ENCODE measurements around the gene G2E3. TPM values are rescaled to one million over a fixed set of nuclear protein-coding genes. Genes with fewer than 3 reads are reported as not detected.
"Not testable (repeated sequence)": the region's sequence is repeated elsewhere in the genome, so short reads cannot be mapped to it uniquely, and the experiment has no call there.

The G2E3 gene
- total RNA-seq, 2 experiments from 2014 or later = 34.2 to 35.1 TPM

DNA sequence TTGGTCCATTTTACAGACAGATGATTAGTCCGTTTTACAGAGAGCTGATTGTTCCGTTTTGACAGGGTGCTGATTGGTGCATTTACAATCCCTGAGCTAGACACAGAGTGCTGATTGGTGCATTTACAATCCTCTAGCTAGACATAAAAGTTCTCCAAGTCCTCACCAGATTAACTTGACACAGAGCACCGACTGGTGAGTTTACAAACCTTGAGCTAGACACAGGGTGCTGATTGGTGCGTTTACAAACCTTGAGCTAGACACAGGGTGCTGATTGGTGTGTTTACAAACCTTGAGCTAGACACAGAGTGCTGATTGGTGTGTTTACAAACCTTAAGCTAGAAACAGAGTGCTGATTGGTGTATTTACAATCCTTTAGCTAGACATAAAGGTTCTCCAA lies 12.2 kb upstream of the G2E3 start:
- H3K36me3 Mint-ChIP-seq; H3K4me1 Mint-ChIP-seq; H3K9me3 Mint-ChIP-seq; POLR2A ChIA-PET; H3K27ac Mint-ChIP-seq; DNase-seq; ATAC-seq (ENCODE audit: low read depth); H3K4me3 Mint-ChIP-seq: not testable (repeated sequence)
- peaks cover 30% of the 10 kb centered on the region for H3K27me3 Mint-ChIP-seq

DNA sequence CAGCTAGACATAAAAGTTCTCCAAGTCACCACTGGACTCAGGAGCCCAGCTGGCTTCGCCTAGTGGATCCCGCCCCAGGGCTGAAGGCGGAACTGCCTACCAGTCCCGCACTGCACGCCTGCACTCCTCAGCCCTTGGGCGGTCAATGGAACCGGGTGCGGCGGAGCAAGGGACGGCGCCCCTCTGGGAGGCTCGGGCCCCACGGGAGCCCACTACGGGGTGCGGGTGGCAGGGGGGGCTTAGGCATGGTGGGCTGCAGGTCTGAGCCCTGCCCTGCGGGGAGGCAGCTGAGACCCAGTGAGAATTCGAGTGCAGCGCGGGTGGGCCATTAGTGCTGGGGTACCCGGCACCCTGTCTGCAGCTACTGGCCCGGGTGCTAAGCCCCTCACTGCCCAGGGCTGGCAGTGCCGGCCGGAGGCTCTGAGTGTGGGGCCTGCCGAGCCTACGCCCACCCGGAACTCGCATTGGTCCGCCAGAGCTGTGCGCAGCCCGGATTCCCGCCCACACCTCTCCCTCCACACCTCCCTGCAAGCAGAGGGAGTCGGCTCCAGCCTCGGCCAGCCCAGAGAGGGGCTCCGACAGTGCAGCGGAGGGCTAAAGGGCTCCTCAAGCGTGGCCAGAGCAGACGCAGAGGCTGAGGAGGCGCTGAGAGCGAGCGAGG lies 11.4 kb upstream of the G2E3 start:
- Mint-ChIP-seq H3K4me3 (no peak overlapping the region), H3K27me3 (peaks cover 30% of the 10 kb centered on the region), H3K9me3 (no peaks in the 10 kb centered on the region), H3K36me3 (no peaks in the 10 kb centered on the region), H3K4me1 (no peaks in the 10 kb centered on the region), H3K27ac (no peak overlapping the region)
- DNase-seq (no peak), ATAC-seq (ENCODE audit: low read depth) (no peak)
- POLR2A ChIA-PET = interaction anchor here (0.6 kb wide), 1 partner anchor 26 kb away, joined by 3 read pairs; no protein-coding TSS in a partner anchor

DNA sequence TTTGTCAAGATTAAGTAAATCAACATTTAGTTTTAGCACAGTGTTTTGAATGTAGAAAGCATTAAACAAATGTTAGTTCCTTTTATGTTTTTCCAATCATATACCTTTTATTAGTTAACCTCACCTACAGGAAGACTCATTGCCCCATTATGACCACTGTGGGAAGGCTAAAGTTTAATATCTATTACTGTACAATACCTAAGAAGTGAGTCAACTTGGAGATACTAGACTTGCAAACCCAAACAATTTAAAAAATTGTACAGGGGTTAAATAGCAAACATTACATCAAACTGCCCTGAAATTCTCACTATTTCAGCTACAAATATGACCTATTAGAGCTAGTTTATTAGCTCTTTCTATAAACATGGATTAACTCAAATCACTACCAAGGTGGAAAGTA lies 8.6 kb upstream of the G2E3 start:
- DNase-seq (no peak), ATAC-seq (ENCODE audit: low read depth) (no peak)
- H3K4me3 Mint-ChIP-seq = no peak overlapping the region
- H3K27ac Mint-ChIP-seq = no peak overlapping the region
- peaks cover 23% of the 10 kb centered on the region for H3K27me3 Mint-ChIP-seq
- H3K4me1 Mint-ChIP-seq = peaks cover 5% of the 10 kb centered on the region
- no peaks in the 10 kb centered on the region for H3K9me3 Mint-ChIP-seq
- H3K36me3 Mint-ChIP-seq = no peaks in the 10 kb centered on the region
- POLR2A ChIA-PET = no interaction called here

DNA sequence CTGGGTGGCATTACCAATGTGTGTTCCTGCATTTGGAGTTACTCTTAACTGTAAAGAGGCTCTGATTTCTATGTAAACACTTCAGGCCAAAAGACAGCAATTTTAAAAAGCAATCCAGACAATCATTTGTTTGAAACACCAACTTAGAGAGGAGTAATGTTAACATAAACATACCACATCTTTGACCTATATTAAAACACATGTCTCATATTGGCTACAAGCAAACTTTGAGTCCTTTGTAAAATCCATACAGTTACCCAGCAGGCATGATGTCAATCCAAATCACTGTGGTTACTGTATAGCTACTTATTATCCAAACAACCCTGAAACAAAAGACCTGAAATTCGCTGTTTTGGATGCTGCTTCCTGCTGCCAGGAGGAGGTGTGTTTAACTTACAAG lies 7.5 kb upstream of the G2E3 start:
- no peak for DNase-seq
- Mint-ChIP-seq H3K27me3 (peaks cover 25% of the 10 kb centered on the region), H3K27ac (no peak overlapping the region), H3K9me3 (no peaks in the 10 kb centered on the region), H3K4me3 (no peak overlapping the region), H3K4me1 (peaks cover 5% of the 10 kb centered on the region), H3K36me3 (no peaks in the 10 kb centered on the region)
- POLR2A ChIA-PET = no interaction called here
- no peak for ATAC-seq (ENCODE audit: low read depth)

DNA sequence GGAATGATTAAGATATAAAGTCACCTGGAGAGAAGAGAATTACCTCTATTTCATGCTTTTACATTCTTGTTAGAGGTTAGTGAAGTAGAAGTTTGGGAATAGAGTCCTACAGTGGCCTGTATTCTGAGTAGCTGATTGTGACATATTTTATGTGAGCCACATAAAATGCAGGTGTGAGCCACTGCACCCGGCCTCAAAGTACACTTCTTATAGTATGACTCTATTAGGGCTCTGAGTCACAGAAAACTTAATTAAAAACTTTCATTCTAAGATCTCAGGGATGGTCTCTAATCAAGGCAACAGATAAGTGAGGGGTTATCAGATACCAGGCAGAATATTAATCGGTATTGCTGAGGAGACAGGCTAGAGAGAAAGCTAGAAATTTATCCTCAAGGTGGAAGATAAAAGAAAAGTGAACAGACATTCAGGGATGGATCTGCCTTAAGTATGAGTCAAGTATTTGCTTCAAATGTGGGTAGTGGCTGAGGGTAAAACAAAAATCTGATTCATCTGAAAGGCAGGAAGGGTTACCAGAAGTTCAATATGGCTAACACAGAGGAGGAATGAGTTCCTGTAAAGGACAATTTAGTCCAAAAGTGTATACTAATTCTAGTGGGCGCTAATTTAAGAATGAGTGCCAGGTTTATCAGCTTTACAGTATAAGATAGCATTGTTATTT lies 5.5 kb upstream of the G2E3 start:
- Mint-ChIP-seq H3K27ac (no peak overlapping the region), H3K36me3 (no peaks in the 10 kb centered on the region), H3K4me3 (no peak overlapping the region), H3K9me3 (no peaks in the 10 kb centered on the region), H3K4me1 (peaks cover 8% of the 10 kb centered on the region), H3K27me3 (peaks cover 20% of the 10 kb centered on the region)
- POLR2A ChIA-PET = interaction anchor here (0.6 kb wide), 1 partner anchor 179 kb away, joined by 4 read pairs; no protein-coding TSS in a partner anchor
- no peak for DNase-seq
- ATAC-seq (ENCODE audit: low read depth) = no peak

DNA sequence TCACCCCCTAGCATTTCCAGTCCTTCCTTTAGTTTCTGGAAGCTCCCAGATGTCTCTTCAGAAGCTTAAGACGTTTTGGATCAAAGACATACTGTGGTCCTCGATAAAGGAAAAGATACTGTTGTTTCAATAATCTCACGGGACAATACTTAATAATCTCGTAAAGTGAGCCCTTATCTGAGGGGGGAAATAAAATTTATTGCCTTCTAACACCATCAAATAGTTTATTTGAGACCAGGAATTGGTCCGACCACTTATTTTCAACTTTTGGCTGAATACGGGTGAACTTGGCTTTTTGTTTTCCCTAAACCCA lies 640 bp upstream of the G2E3 start:
- Mint-ChIP-seq H3K27me3 (peaks cover 3% of the 10 kb centered on the region), H3K4me3 (peak overlapping the region; percentile 100), H3K36me3 (peaks cover 17% of the 10 kb centered on the region), H3K9me3 (no peaks in the 10 kb centered on the region), H3K4me1 (peaks cover 26% of the 10 kb centered on the region), H3K27ac (peak overlapping the region; percentile 100)
- POLR2A ChIA-PET = interaction anchor here (2.9 kb wide), 1 partner anchor 64 kb away, joined by 10 read pairs; the partner anchor contains the start of gene SCFD1
- ATAC-seq (ENCODE audit: low read depth) = no peak
- DNase-seq = no peak

DNA sequence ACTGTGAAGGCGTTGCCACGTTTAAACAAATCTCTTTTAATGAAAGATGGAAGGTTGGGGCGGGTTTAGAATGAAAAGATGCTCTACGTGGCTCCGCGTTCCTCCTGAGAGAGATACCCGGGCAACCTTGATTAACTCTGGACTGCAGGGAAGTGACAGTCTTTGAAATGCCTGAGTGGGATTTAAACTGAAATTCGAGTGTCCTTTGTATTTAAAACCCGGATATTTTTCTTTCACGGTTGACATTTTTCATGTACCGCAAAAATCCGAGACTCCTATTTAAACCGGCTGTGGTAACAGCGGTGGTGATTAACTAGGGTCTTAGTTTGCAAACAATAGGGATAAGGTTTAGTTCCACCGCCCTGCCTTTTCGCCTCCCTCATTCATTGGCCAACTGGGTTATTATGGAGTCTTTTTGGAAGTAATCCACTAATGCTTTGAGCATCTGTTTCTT lies 707 bp downstream of the G2E3 start:
- peaks cover 1% of the 10 kb centered on the region for H3K9me3 Mint-ChIP-seq
- peak overlapping the region; percentile 100 for H3K27ac Mint-ChIP-seq
- H3K36me3 Mint-ChIP-seq = peaks cover 27% of the 10 kb centered on the region
- POLR2A ChIA-PET = interaction anchor here (2.9 kb wide), 1 partner anchor 62 kb away, joined by 10 read pairs; the partner anchor contains the start of gene SCFD1
- H3K4me1 Mint-ChIP-seq = peaks cover 28% of the 10 kb centered on the region
- ATAC-seq (ENCODE audit: low read depth) (no peak), DNase-seq (no peak)
- peaks cover 3% of the 10 kb centered on the region for H3K27me3 Mint-ChIP-seq
- peak overlapping the region; percentile 100 for H3K4me3 Mint-ChIP-seq

DNA sequence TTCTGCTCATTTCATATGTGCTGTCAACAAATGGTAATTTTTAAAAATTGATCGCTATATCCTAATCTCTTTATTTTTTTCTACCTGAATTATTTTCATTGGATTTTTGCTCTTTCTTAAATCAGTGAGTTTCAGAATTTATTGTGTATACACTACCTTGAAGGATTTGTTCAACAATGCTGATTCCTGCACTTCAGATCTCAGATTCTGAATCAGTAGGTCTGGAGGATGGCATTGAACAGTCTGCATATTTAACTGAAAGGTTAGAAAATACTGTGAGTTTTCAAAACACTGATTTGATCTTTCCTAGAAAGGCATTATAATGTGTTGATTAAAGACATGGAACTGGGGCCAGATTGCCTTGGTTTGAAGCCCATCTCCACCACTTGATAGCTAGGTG lies 1.6 kb downstream of the G2E3 start:
- Mint-ChIP-seq H3K36me3 (peaks cover 31% of the 10 kb centered on the region), H3K9me3 (peaks cover 1% of the 10 kb centered on the region), H3K27me3 (peaks cover 3% of the 10 kb centered on the region), H3K27ac (no peak overlapping the region), H3K4me3 (peak overlapping the region; percentile 80), H3K4me1 (peaks cover 30% of the 10 kb centered on the region)
- no peak for ATAC-seq (ENCODE audit: low read depth)
- no peak for DNase-seq
- POLR2A ChIA-PET = no interaction called here

DNA sequence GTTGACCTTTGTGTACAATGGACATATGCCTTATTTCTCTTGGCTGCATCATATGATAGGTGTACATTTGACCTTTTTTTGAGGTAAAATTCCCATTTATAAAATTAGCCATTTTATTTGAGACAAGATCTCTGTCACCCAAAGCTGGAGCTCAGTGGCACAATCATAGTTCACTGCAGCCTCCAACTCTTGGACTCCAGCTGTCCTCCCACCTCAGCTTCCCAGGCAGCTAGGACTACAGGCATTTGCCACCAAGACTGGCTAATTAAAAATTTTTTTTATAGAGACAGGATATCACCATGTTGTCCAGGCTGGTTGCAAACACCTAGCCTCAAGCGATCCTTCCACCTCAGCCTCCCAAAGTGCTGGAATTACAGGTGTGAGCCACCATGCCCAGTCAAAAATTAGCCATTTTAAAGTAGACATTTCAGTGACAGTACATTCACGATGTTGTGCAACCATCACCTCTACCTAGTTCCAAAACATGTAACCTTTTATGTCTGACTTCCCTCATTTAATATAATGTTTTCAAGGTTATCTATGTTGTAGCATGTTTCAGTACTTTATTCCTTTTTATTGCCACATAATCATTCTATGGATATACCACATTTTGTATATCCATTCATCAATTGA lies 5.4 kb downstream of the G2E3 start:
- Mint-ChIP-seq H3K27me3 (no peaks in the 10 kb centered on the region), H3K9me3 (peaks cover 1% of the 10 kb centered on the region), H3K27ac (no peak overlapping the region), H3K4me3 (no peak overlapping the region), H3K36me3 (peaks cover 50% of the 10 kb centered on the region), H3K4me1 (peaks cover 37% of the 10 kb centered on the region)
- POLR2A ChIA-PET = no interaction called here
- ATAC-seq (ENCODE audit: low read depth) (no peak), DNase-seq (no peak)

DNA sequence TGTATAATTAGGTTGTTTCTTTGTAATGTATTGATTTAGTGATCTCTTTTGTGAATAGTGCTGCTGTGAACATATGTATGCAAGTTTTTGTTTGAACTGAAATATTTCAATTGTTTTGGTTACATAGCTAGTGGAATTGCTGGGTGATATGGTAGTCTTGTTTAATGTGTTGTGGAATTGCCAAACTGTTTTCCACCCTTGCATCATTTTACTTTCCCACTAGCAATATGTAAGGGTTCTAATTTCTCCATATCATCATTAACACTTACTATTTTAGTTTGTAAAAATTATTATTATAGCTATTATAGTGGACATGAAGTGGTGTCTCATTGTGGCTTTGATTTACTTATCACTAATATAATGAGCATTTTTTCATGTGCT lies 5.9 kb downstream of the G2E3 start:
- peaks cover 38% of the 10 kb centered on the region for H3K4me1 Mint-ChIP-seq
- H3K36me3 Mint-ChIP-seq = peaks cover 51% of the 10 kb centered on the region
- no peak overlapping the region for H3K4me3 Mint-ChIP-seq
- H3K9me3 Mint-ChIP-seq = peaks cover 1% of the 10 kb centered on the region
- POLR2A ChIA-PET = no interaction called here
- no peak overlapping the region for H3K27ac Mint-ChIP-seq
- no peaks in the 10 kb centered on the region for H3K27me3 Mint-ChIP-seq
- DNase-seq (no peak), ATAC-seq (ENCODE audit: low read depth) (no peak)

DNA sequence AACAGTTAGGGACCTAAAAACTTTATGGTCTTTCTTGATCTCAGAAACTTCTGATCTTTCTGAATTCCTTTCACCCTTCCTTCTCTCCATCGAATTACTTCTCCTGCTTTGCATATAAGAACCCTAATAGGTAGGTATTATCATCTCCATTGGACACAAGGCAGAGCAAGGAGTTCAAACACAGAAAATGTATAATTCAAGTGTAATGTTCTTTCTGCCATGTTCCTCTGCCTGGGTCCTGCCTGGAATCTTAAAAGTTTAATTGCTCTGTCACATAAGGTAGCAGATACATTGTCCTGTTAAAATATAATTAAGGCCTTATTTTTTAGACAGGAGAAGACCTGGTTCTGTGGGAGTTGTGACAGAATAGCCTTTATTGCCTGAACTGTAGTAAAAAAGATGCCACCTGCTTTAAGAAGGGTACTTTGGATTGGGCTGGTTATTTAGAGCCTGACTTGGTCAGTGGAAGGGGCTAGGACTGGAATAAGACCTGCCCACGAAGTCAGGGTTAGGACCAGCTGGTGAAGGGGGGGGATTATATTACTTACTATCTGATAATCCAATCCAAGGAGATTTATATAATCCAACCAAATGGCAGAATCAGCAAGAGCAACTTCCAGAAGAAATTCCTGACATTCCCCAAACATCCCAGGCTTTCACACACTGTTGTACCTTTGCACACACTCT lies 10.4 kb downstream of the G2E3 start:
- Mint-ChIP-seq H3K27me3 (no peaks in the 10 kb centered on the region), H3K4me1 (peaks cover 36% of the 10 kb centered on the region), H3K4me3 (no peak overlapping the region), H3K27ac (no peak overlapping the region), H3K9me3 (peaks cover 1% of the 10 kb centered on the region), H3K36me3 (peaks cover 41% of the 10 kb centered on the region)
- ATAC-seq (ENCODE audit: low read depth) (no peak), DNase-seq (no peak)
- POLR2A ChIA-PET = no interaction called here

DNA sequence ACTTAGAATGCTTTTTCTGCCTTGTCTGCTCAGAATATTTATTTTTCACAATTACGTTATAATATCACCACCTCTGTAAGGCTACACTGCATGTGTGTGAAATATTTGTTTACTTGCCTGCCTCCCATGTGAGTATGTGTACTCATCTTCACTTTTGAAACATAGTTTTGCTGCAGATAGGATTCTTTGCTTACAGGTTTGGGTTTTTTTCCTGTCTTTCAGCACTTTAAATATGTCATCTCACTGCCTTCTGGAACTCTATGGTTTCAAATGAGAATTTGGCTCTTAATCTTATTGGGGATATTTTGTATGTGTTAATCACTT lies 10.9 kb downstream of the G2E3 start:
- ATAC-seq (ENCODE audit: low read depth) = no peak
- H3K27me3 Mint-ChIP-seq = no peaks in the 10 kb centered on the region
- POLR2A ChIA-PET = no interaction called here
- H3K4me1 Mint-ChIP-seq = peaks cover 34% of the 10 kb centered on the region
- DNase-seq = no peak
- peaks cover 2% of the 10 kb centered on the region for H3K9me3 Mint-ChIP-seq
- H3K27ac Mint-ChIP-seq = no peak overlapping the region
- no peak overlapping the region for H3K4me3 Mint-ChIP-seq
- H3K36me3 Mint-ChIP-seq = peaks cover 40% of the 10 kb centered on the region

DNA sequence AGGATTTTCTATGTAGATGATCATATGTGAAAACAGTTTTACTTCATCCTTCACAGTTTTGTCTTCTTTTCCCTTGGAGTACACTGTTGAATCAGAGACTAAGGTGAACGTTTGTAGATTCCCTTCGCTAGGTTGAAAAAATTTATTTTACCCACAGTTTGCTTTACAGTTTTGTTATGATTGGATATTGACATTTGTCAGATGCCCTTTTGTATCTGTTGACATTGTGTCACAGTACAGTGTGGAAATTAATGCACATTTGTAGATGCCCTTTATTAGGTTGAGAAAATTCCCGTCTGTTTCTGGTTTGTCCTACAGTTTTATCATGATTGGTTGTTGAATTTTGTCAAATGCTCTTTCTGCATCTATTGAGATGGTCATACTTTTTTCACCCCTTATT lies 13.3 kb downstream of the G2E3 start:
- no peaks in the 10 kb centered on the region for H3K27me3 Mint-ChIP-seq
- DNase-seq (no peak), ATAC-seq (ENCODE audit: low read depth) (no peak)
- H3K4me3 Mint-ChIP-seq = no peak overlapping the region
- peaks cover 30% of the 10 kb centered on the region for H3K4me1 Mint-ChIP-seq
- no peak overlapping the region for H3K27ac Mint-ChIP-seq
- H3K9me3 Mint-ChIP-seq = peaks cover 2% of the 10 kb centered on the region
- peaks cover 42% of the 10 kb centered on the region for H3K36me3 Mint-ChIP-seq
- POLR2A ChIA-PET = no interaction called here

All from activated naive CD8-positive, alpha-beta T cell treated with anti-CD3 and anti-CD28 coated beads, Interleukin-2, amount 10 ng/mL, durations not matched to agents 7 days and 5 days (primary cell).